LNCAP (cell line): ENCODE results near the gene CTTN.

Experiments used
- TF ChIP-seq, protein P1 (sequence below): fragments of 450-650 bp; IDR thresholded peaks from 2 replicates; pipeline ENCODE4 v1.5.1; 2017; ENCODE audit warnings: mild to moderate bottlenecking

CTTN gene

GRCh38 chr11:70420008-70420464 is 21.7 kb downstream of the CTTN start:
- TF ChIP-seq, protein P1, sequence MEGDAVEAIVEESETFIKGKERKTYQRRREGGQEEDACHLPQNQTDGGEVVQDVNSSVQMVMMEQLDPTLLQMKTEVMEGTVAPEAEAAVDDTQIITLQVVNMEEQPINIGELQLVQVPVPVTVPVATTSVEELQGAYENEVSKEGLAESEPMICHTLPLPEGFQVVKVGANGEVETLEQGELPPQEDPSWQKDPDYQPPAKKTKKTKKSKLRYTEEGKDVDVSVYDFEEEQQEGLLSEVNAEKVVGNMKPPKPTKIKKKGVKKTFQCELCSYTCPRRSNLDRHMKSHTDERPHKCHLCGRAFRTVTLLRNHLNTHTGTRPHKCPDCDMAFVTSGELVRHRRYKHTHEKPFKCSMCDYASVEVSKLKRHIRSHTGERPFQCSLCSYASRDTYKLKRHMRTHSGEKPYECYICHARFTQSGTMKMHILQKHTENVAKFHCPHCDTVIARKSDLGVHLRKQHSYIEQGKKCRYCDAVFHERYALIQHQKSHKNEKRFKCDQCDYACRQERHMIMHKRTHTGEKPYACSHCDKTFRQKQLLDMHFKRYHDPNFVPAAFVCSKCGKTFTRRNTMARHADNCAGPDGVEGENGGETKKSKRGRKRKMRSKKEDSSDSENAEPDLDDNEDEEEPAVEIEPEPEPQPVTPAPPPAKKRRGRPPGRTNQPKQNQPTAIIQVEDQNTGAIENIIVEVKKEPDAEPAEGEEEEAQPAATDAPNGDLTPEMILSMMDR = no peak

DNA sequence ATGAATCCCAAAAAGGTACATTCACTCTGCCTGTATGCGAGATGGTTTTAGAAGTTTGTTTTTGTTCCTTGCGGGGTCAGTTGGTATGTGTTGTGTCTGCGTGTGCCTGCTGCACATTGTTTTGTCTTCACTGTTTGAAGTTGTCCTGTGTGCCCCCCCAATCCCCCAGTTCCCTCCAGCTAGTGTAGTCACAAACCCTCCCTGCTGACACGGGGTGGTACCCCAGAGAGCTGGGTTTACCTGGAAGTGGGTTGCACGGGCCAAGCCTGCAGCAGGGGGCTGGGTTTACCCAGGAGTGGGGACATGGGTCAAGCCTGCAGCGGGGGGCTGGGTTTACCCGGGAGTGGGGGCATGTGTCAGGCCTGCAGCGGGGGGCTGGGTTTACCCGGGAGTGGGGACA is 22.2 kb downstream of the CTTN start:
- TF ChIP-seq, protein P1 = no peak

- TF ChIP-seq, protein P1 = no peak
These were observed 22.8 kb downstream of the CTTN start for GRCh38 chr11:70421123-70421522.

DNA sequence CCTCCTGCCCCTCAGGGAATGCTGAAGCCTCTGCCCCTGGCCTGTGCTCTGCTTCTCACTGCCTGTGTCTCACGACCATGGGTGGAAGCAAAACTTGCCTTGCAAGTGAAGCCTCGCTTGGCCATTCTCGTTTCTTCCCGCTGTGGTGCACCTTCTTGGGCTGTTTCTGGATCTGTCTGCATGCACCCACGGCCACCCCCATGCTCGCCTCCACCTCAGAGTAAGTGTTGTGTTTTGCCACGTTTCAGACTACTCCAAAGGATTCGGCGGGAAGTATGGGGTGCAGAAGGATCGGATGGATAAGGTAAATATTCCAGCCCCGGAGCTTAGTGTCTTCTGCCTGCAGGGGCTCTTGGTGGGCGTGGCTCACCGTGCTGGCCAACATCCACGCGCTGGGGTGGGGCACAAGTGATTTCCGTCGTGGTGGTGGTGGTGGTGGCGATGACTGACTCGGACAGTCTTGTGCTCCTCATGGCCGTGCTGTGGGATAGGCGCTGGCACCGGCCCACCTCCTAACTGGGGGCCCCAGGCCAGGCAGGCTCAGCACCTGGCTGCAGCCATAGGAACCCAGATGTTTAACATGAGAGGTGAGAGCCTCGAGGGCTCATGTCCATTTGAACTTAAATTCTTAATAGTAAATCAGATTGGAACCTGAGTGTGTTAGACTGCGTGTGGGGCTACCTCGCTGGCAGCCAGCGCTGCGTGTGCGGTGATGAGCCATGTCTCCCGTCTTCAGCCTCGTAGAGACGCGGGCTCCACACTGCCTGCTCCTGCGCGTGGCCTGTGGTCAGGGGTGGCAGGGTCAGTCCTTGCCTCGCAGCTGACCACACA is 24.6 kb downstream of the CTTN start:
- TF ChIP-seq, protein P1 = no peak

GRCh38 chr11:70423523-70424505 is 25.5 kb downstream of the CTTN start:
- TF ChIP-seq, protein P1 = no peak

DNA sequence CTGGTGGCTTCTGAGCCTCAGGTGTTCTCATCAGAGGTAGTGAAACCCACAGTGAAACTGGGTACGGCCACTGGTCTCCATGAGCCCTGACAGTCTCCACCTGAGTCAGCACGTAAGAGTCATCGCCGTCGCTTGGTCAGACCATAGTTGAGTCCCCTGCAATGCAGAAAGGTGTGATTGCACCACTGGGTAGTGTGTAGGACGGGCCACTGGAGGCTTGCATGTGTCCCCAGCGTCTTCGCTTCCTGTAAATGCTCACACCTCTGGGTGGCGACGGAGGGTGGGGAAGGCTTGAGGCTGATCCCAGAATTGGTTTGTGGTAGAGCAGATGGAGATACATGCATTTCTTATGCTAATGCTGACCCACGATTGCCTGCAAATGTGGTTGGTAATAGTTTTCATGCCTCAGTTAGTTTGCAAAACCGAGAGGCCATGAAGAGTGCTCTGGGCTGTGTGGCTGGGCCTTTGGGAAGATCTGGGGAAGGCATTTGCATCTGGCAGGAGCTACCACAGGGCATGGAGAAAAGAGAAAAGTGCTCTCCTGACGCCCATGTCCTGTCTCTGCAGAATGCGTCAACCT is 26.5 kb downstream of the CTTN start:
- TF ChIP-seq, protein P1 = no peak

DNA sequence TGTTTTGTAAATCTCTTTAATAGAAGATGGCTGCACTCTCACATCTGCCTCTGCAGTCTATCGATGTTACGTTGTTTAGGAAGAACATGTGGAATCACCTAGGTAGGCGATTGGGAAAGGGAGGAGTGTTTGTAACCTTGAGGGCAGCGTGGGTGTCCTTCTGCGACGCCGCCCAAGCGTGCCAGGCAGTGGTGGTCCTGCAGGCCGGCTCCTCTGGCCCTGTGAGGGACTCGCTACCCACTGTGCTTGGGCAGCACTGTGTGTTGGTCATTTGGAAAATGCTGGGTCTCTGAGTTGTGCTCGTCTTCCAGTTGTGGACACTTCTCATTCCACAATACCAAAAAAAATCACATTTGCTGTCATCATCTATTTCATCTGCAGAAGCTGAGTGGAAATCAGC is 29.1 kb downstream of the CTTN start:
- TF ChIP-seq, protein P1 = no peak
